HepG2 (cell line): Measurements from ENCODE around the gene ARID3C. TPM values are rescaled to one million over a fixed set of nuclear protein-coding genes. Genes with fewer than 3 reads are reported as not detected.

ENCODE experiments used
- ATAC-seq: fragments of 200-7000 bp; cut with Tn5 transposase; 3 replicates; pipeline ENCODE4 v1.9.1; 2020; ENCODE audit warnings: mild to moderate bottlenecking, moderate library complexity
- BruUV-seq: library from RNA; stranded (reverse); fragments of 400-500 nt; replicated peaks from 2 replicates; lab custom pipeline; 2021; lab: Mats Ljungman, UMichigan
- CTCF ChIA-PET: fragments of 300-600 bp; formaldehyde crosslinking; extraction: SDS; loops from one replicate; lab custom pipeline; 2021; ENCODE audit warnings: low total read pairs, inconsistent platforms, low intra/inter-chr PET ratio; lab: Yijun Ruan, JAX
- POLR2A ChIA-PET: fragments of 350-600 bp; sonication (Branson Sonifier 250); formaldehyde crosslinking; loops from one replicate; lab custom pipeline; 2020; ENCODE audit warnings: antibody characterized with exemption, inconsistent platforms; lab: Yijun Ruan, JAX
- DNase-seq: peaks from one replicate; pipeline ENCODE4 v3.0.0-alpha.2; 2015; ENCODE audit warnings: low spot score
- FAIRE-seq: peaks from 3 replicates; lab custom pipeline; 2011; peaks lifted over from hg19 to GRCh38; lab: Jason Lieb, UNC
- H2AFZ ChIP-seq: one replicate; pipeline ENCODE4 v1.6.1; 2011; ENCODE audit warnings: low read length, inconsistent platforms
- H3K27ac ChIP-seq: fragments of 300-600 bp; 3 replicates; pipeline ENCODE4 v1.8.0; 2011; ENCODE audit warnings: mixed run types, mild to moderate bottlenecking, mixed read lengths, low read length, inconsistent platforms; ENCODE audit not compliant: insufficient read depth; ENCODE audit errors: extremely low read length
- H3K27me3 ChIP-seq, 2 experiments: fragments of 200-600 bp in 1 of 2; 2 replicates in 1 of 2; 3 replicates in 1 of 2; pipeline versions ENCODE4 v1.6.0 to v1.8.0; 2011; ENCODE audit warnings: low read length in 2 of 2, mild to moderate bottlenecking in 2 of 2, moderate library complexity in 2 of 2, inconsistent platforms in 1 of 2; ENCODE audit not compliant: insufficient read depth in 2 of 2, control insufficient read depth in 1 of 2
- H3K36me3 ChIP-seq, 2 experiments: fragments of 200-600 bp in 1 of 2; replicated peaks in 1 of 2; 2 replicates in 1 of 2; 3 replicates in 1 of 2; pipeline versions ENCODE4 v1.5.1 to v1.8.0; 2011; ENCODE audit warnings: low read length in 2 of 2, inconsistent platforms in 1 of 2; ENCODE audit not compliant: insufficient read depth in 2 of 2, control insufficient read depth in 1 of 2
- H3K4me1 ChIP-seq: 2 replicates; pipeline ENCODE4 v1.5.1; 2012; ENCODE audit warnings: low read length, inconsistent platforms; ENCODE audit not compliant: insufficient read depth
- H3K4me2 ChIP-seq: 2 replicates; pipeline ENCODE4 v1.6.0; 2011; ENCODE audit warnings: low read depth, low read length, inconsistent platforms
- H3K4me3 ChIP-seq, 3 experiments: fragments of 200-600 bp in 1 of 3; sonication (generic), shearing (Covaris generic) in 1 of 3; replicated peaks in 1 of 3; 2 replicates each; pipeline ENCODE4 v1.5.1; 2011 to 2016; ENCODE audit warnings: low read length in 3 of 3, inconsistent platforms in 2 of 3, low read depth in 2 of 3, mild to moderate bottlenecking in 2 of 3, control low read depth in 1 of 3, mixed read lengths in 1 of 3; ENCODE audit not compliant: insufficient read depth in 1 of 3
- H3K79me2 ChIP-seq: one replicate; pipeline ENCODE4 v1.6.1; 2011; ENCODE audit warnings: low read length, inconsistent platforms; ENCODE audit not compliant: insufficient read depth
- H3K9ac ChIP-seq: 2 replicates; pipeline ENCODE4 v1.6.0; 2011; ENCODE audit warnings: mild to moderate bottlenecking, low read depth, low read length, inconsistent platforms; ENCODE audit not compliant: insufficient read depth
- H3K9me3 ChIP-seq: 2 replicates; pipeline ENCODE4 v1.5.1; 2012; ENCODE audit warnings: mild to moderate bottlenecking, low read length
- H4K20me1 ChIP-seq: 2 replicates; pipeline ENCODE4 v1.6.0; 2011; ENCODE audit warnings: inconsistent platforms, mild to moderate bottlenecking, low read length, moderate library complexity; ENCODE audit not compliant: insufficient read depth
- CCDC6 ChIP-seq: sonication (generic); formaldehyde crosslinking; IDR thresholded peaks from 2 replicates; pipeline ENCODE4 v1.8.1; 2022; ENCODE audit warnings: mild to moderate bottlenecking, missing genetic modification reagents, moderate library complexity
- HOXD1 ChIP-seq: sonication (generic); formaldehyde crosslinking; IDR thresholded peaks from 2 replicates; pipeline ENCODE4 v1.5.0; 2020; ENCODE audit warnings: missing genetic modification reagents
- MAFG ChIP-seq: sonication (generic); formaldehyde crosslinking; IDR thresholded peaks from 2 replicates; pipeline ENCODE4 v1.5.1; 2020; ENCODE audit warnings: mild to moderate bottlenecking, missing genetic modification reagents
- MTA3 ChIP-seq: sonication (generic); formaldehyde crosslinking; IDR thresholded peaks from 2 replicates; pipeline ENCODE4 v1.4.0; 2020; ENCODE audit warnings: missing genetic modification reagents
- NFIB ChIP-seq: sonication (generic); formaldehyde crosslinking; IDR thresholded peaks from 2 replicates; pipeline ENCODE4 v1.9.0; 2021; ENCODE audit warnings: missing genetic modification reagents, mild to moderate bottlenecking, borderline replicate concordance
- TBX3 ChIP-seq: fragments of 450-650 bp; IDR thresholded peaks from 2 replicates; pipeline ENCODE4 v1.6.1; 2017; ENCODE audit warnings: antibody characterized with exemption, mild to moderate bottlenecking, inconsistent platforms, borderline replicate concordance
- TOE1 ChIP-seq: sonication (generic); formaldehyde crosslinking; IDR thresholded peaks from 2 replicates; pipeline ENCODE4 v1.4.0; 2020; ENCODE audit warnings: mild to moderate bottlenecking, missing genetic modification reagents
- ZBTB21 ChIP-seq: sonication (generic); formaldehyde crosslinking; IDR thresholded peaks from 2 replicates; pipeline ENCODE4 v1.4.0; 2020; ENCODE audit warnings: missing genetic modification reagents
- ZMYM4 ChIP-seq: sonication (generic); formaldehyde crosslinking; IDR thresholded peaks from 2 replicates; pipeline ENCODE4 v1.8.1; 2023; ENCODE audit warnings: mild to moderate bottlenecking, missing genetic modification reagents
- WGBS: methylation state at CpG from one replicate; pipeline ENCODE4 v1.1.6; 2017; ENCODE audit warnings: low lambda C conversion rate; 5-methylcytosine and 5-hydroxymethylcytosine counted together
- in situ Hi-C: cut with HindIII; loops from 2 replicates; pipeline ENCODE4 v1.10.0; 2017; ENCODE audit warnings: low pct_unique_long_range_greater_than_20kb; ENCODE audit not compliant: extremely low pct_ligation_motif_present
- intact Hi-C: fragments of 100-400 bp; cut with micrococcal nuclease; formaldehyde crosslinking; loops from one replicate; pipeline ENCODE4 v1.10.0; 2022; ENCODE audit not compliant: unreplicated experiment
- polyA plus RNA-seq, 8 experiments: library from polyadenylated mRNA; depleted of rRNA in 3 of 8; stranded (reverse) in 7 of 8; unstranded in 1 of 8; fragments of >200 nt; fragmentation: Illumina TruSeq in 4 of 8; extraction: Trizol in 4 of 8; gene quantifications; 2 replicates each; pipeline versions ENCODE4 v1.2.1 to v1.2.3, GENCODE V29; 2011 to 2016; ENCODE audit warnings: low read depth in 4 of 8, missing spikeins in 1 of 8, mixed read lengths in 1 of 8; ENCODE audit not compliant: insufficient read depth in 1 of 8
- total RNA-seq, 5 experiments: library from RNA; depleted of rRNA; stranded (reverse); fragments of >200 nt; fragmentation: Illumina TruSeq; extraction: Trizol; gene quantifications; 2 replicates each; pipeline ENCODE4 v1.2.3, GENCODE V29; 2016; ENCODE audit warnings: low read depth in 1 of 5
- TF ChIP-seq, protein P1 (sequence below): sonication (generic); formaldehyde crosslinking; IDR thresholded peaks from 2 replicates; pipeline ENCODE4 v1.5.0; 2020; ENCODE audit warnings: mild to moderate bottlenecking, low read depth, missing genetic modification reagents, borderline replicate concordance
- TF ChIP-seq, protein P2 (sequence below): sonication (generic); formaldehyde crosslinking; IDR thresholded peaks from 2 replicates; pipeline ENCODE4 v1.4.0; 2020; ENCODE audit warnings: mild to moderate bottlenecking, missing genetic modification reagents, borderline replicate concordance
- TF ChIP-seq, protein P3 (sequence below): sonication (generic); formaldehyde crosslinking; IDR thresholded peaks from 2 replicates; pipeline ENCODE4 v1.4.0; 2020; ENCODE audit warnings: missing genetic modification reagents
- TF ChIP-seq, protein P4 (sequence below): sonication (generic); formaldehyde crosslinking; IDR thresholded peaks from 2 replicates; pipeline ENCODE4 v1.8.0; 2022; ENCODE audit warnings: missing genetic modification reagents, low read depth, mild to moderate bottlenecking, borderline replicate concordance
- TF ChIP-seq, protein P5 (sequence below): sonication (generic); formaldehyde crosslinking; IDR thresholded peaks from 2 replicates; pipeline ENCODE4 v1.5.1; 2020; ENCODE audit warnings: missing genetic modification reagents, mild to moderate bottlenecking, borderline replicate concordance
- TF ChIP-seq, protein P6 (sequence below): sonication (generic); formaldehyde crosslinking; IDR thresholded peaks from 2 replicates; pipeline ENCODE4 v1.4.0; 2020; ENCODE audit warnings: missing genetic modification reagents

The ARID3C gene
- total and polyA plus RNA-seq, 2 of the 13 experiments (the other 11 are each of a cell fraction or from before 2014, with no cell fraction given) = not detected

DNA sequence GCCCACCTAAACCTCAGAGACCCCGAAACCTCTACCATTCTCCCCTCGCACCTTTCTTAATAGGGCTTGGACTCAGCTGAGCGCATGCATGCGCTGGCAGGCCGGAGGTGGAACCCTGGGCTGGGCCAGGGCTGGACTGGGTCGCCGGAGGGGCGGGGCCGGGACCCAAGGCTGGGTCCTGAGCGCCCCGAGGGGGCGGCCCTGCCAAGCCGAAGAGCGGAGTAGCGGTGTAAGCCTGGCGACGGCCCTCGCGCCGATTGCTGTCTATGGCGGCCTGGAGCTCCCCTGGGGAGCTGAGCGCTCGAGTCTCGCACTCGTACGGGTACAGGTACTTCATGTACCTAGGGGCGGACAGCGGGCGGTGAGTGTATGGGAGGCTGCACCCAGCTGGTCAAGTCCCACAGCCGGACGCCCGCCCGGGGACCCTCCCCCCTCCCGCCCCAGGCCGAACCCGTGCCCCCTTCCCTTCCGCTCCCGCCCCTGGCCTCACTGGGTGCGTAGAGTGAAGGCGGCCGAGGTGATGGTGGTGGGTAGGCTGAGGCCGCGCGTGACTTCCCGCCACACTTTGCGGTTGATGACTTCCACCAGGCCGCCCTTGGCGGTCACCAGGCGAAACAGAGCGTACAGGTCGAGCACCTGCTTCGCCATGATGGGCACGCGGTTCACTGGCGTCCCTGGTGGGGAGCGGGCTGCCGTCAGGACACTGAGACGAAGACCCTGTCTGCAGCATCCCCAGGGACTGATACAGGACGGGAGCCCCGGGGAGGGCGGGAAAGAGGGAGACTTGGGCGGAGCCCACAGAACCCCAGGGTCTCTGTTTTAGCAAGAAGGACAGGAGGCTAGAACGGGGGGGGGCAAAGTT lies 5.3 kb downstream of the ARID3C start:
- BruUV-seq = no TSS peak
- intact Hi-C loops = no loop called here
- TF ChIP-seq, protein P1, sequence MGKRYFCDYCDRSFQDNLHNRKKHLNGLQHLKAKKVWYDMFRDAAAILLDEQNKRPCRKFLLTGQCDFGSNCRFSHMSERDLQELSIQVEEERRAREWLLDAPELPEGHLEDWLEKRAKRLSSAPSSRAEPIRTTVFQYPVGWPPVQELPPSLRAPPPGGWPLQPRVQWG = no peak
- no peak for TF ChIP-seq ZBTB21 (CRISPR knock-in tag)
- TF ChIP-seq NFIB (CRISPR knock-in tag) = no peak
- no peak for TF ChIP-seq HOXD1 (CRISPR knock-in tag)
- no peak for TF ChIP-seq CCDC6 (CRISPR knock-in tag)
- no peak for TF ChIP-seq MTA3 (CRISPR knock-in tag)
- no peak for TF ChIP-seq TBX3
- TF ChIP-seq MAFG = no peak
- TF ChIP-seq, protein P2, sequence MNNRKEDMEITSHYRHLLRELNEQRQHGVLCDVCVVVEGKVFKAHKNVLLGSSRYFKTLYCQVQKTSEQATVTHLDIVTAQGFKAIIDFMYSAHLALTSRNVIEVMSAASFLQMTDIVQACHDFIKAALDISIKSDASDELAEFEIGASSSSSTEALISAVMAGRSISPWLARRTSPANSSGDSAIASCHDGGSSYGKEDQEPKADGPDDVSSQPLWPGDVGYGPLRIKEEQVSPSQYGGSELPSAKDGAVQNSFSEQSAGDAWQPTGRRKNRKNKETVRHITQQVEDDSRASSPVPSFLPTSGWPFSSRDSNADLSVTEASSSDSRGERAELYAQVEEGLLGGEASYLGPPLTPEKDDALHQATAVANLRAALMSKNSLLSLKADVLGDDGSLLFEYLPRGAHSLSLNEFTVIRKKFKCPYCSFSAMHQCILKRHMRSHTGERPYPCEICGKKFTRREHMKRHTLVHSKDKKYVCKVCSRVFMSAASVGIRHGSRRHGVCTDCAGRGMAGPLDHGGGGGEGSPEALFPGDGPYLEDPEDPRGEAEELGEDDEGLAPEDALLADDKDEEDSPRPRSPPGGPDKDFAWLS (CRISPR knock-in tag) = no peak
- TF ChIP-seq, protein P3, sequence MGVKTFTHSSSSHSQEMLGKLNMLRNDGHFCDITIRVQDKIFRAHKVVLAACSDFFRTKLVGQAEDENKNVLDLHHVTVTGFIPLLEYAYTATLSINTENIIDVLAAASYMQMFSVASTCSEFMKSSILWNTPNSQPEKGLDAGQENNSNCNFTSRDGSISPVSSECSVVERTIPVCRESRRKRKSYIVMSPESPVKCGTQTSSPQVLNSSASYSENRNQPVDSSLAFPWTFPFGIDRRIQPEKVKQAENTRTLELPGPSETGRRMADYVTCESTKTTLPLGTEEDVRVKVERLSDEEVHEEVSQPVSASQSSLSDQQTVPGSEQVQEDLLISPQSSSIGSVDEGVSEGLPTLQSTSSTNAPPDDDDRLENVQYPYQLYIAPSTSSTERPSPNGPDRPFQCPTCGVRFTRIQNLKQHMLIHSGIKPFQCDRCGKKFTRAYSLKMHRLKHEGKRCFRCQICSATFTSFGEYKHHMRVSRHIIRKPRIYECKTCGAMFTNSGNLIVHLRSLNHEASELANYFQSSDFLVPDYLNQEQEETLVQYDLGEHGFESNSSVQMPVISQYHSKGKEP (CRISPR knock-in tag) = no peak
- TF ChIP-seq, protein P4, sequence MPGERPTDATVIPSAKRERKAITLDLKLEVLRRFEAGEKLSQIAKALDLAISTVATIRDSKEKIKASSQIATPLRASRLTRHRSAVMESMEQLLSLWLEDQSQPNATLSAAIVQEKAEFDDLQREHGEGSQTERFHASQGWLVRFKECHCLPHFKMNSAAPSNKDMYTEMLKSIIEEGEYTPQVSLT (CRISPR knock-in tag) = no peak
- TF ChIP-seq, protein P5, sequence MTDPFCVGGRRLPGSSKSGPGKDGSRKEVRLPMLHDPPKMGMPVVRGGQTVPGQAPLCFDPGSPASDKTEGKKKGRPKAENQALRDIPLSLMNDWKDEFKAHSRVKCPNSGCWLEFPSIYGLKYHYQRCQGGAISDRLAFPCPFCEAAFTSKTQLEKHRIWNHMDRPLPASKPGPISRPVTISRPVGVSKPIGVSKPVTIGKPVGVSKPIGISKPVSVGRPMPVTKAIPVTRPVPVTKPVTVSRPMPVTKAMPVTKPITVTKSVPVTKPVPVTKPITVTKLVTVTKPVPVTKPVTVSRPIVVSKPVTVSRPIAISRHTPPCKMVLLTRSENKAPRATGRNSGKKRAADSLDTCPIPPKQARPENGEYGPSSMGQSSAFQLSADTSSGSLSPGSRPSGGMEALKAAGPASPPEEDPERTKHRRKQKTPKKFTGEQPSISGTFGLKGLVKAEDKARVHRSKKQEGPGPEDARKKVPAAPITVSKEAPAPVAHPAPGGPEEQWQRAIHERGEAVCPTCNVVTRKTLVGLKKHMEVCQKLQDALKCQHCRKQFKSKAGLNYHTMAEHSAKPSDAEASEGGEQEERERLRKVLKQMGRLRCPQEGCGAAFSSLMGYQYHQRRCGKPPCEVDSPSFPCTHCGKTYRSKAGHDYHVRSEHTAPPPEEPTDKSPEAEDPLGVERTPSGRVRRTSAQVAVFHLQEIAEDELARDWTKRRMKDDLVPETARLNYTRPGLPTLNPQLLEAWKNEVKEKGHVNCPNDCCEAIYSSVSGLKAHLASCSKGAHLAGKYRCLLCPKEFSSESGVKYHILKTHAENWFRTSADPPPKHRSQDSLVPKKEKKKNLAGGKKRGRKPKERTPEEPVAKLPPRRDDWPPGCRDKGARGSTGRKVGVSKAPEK (CRISPR knock-in tag) = no peak
- TF ChIP-seq, protein P6, sequence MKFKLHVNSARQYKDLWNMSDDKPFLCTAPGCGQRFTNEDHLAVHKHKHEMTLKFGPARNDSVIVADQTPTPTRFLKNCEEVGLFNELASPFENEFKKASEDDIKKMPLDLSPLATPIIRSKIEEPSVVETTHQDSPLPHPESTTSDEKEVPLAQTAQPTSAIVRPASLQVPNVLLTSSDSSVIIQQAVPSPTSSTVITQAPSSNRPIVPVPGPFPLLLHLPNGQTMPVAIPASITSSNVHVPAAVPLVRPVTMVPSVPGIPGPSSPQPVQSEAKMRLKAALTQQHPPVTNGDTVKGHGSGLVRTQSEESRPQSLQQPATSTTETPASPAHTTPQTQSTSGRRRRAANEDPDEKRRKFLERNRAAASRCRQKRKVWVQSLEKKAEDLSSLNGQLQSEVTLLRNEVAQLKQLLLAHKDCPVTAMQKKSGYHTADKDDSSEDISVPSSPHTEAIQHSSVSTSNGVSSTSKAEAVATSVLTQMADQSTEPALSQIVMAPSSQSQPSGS = no peak
- TF ChIP-seq TOE1 (CRISPR knock-in tag) = no peak
- no peak for TF ChIP-seq ZMYM4

More for the DNA sequence above, 5.3 kb downstream of the ARID3C start:
- Histone ChIP-seq H3K36me3 (no peaks in the 10 kb centered on the region), H3K4me2 (no peak overlapping the region), H3K27me3 (peaks cover 4 to 20% of the 10 kb centered on the region in 2 experiments; a peak in 3 of 5 replicates), H3K9ac (no peak overlapping the region), H2AFZ (no peak overlapping the region), H3K27ac (no peak overlapping the region), H3K4me1 (peaks cover 28% of the 10 kb centered on the region), H3K9me3 (no peaks in the 10 kb centered on the region), H4K20me1 (no peaks in the 10 kb centered on the region), H3K79me2 (no peaks in the 10 kb centered on the region), H3K4me3 (no peak overlapping the region)
- ChIA-PET CTCF (no interaction called here), POLR2A (no interaction called here)
- DNase-seq (no peak), FAIRE-seq (no peak), ATAC-seq (no peak)
- WGBS = 69% methylated on average over 39 of the region's 63 CpGs
- in situ Hi-C loops = no loop called here
